Neural progenitor cell (in vitro differentiated cells): Measurements from ENCODE around the gene ZNF280D. TPM values are rescaled to one million over a fixed set of nuclear protein-coding genes. Genes with fewer than 3 reads are reported as not detected.

ENCODE experiments used
- DNase-seq: peaks from one replicate; pipeline ENCODE4 v3.0.0-alpha.2; 2016; ENCODE audit warnings: low spot score
- H2AFZ ChIP-seq: fragments of 200-600 bp; sonication (generic); replicated peaks from 2 replicates; pipeline ENCODE4 v1.6.1; 2016; ENCODE audit warnings: antibody characterized with exemption
- H3F3A ChIP-seq: fragments of 200-600 bp; sonication (generic); 2 replicates; pipeline ENCODE4 v1.6.1; 2016; ENCODE audit warnings: antibody characterized with exemption, low read depth
- H3K27ac ChIP-seq: fragments of 200-600 bp; sonication (generic); 2 replicates; pipeline ENCODE4 v1.5.1; 2016; ENCODE audit warnings: mild to moderate bottlenecking
- H3K27me3 ChIP-seq: fragments of 200-600 bp; sonication (generic); 2 replicates; pipeline ENCODE4 v1.6.1; 2016; ENCODE audit warnings: mild to moderate bottlenecking, moderate library complexity
- H3K36me3 ChIP-seq: fragments of 200-600 bp; sonication (generic); 2 replicates; pipeline ENCODE4 v1.5.1; 2016
- H3K4me1 ChIP-seq: fragments of 200-600 bp; sonication (generic); 2 replicates; pipeline ENCODE4 v1.6.1; 2016; ENCODE audit warnings: mixed run types
- H3K4me2 ChIP-seq: fragments of 200-600 bp; sonication (generic); 2 replicates; pipeline ENCODE4 v1.6.1; 2016
- H3K4me3 ChIP-seq: fragments of 200-600 bp; sonication (generic); 2 replicates; pipeline ENCODE4 v1.5.1; 2016
- H3K79me2 ChIP-seq: fragments of 200-600 bp; sonication (generic); 2 replicates; pipeline ENCODE4 v1.6.1; 2016; ENCODE audit warnings: low read depth
- H3K9ac ChIP-seq: fragments of 200-600 bp; sonication (generic); 2 replicates; pipeline ENCODE4 v1.6.1; 2016
- H3K9me3 ChIP-seq: fragments of 200-600 bp; sonication (generic); 2 replicates; pipeline ENCODE4 v1.5.1; 2016; ENCODE audit warnings: low read depth
- H4K20me1 ChIP-seq: fragments of 200-600 bp; sonication (generic); 2 replicates; pipeline ENCODE4 v1.6.1; 2016; ENCODE audit warnings: low read depth
- H3K27ac Mint-ChIP-seq: 3 replicates; pipeline ENCODE4 v1.8.0; 2021; ENCODE audit warnings: mixed read lengths
- H3K27me3 Mint-ChIP-seq: 2 replicates; pipeline ENCODE4 v1.8.0; 2022; ENCODE audit warnings: low read depth, mild to moderate bottlenecking, inconsistent platforms, moderate library complexity, mixed read lengths; ENCODE audit not compliant: insufficient read depth
- H3K36me3 Mint-ChIP-seq: 3 replicates; pipeline ENCODE4 v1.8.0; 2021; ENCODE audit warnings: mixed read lengths
- H3K4me1 Mint-ChIP-seq: 3 replicates; pipeline ENCODE4 v1.8.0; 2021; ENCODE audit warnings: mixed read lengths
- H3K4me3 Mint-ChIP-seq: 3 replicates; pipeline ENCODE4 v1.8.0; 2021; ENCODE audit warnings: mild to moderate bottlenecking, moderate library complexity, mixed read lengths
- H3K9me3 Mint-ChIP-seq: 3 replicates; pipeline ENCODE4 v1.8.0; 2020; ENCODE audit warnings: mixed read lengths
- EZH2 ChIP-seq: fragments of 200-600 bp; sonication (generic); IDR thresholded peaks from 2 replicates; pipeline ENCODE4 v1.6.1; 2017; ENCODE audit warnings: antibody characterized with exemption, mild to moderate bottlenecking, moderate library complexity
- EZH2phosphoT487 ChIP-seq: fragments of 200-600 bp; sonication (generic); IDR thresholded peaks from 2 replicates; pipeline ENCODE4 v1.6.1; 2017; ENCODE audit warnings: antibody characterized with exemption
- total RNA-seq: library from RNA; depleted of rRNA; stranded (reverse); fragments of >200 nt; gene quantifications from 2 replicates; pipeline ENCODE4 v1.2.3, GENCODE V29; 2015; ENCODE audit warnings: low replicate concordance
- TF ChIP-seq, protein P1 (sequence below): fragments of 200-600 bp; sonication (generic); IDR thresholded peaks from 2 replicates; pipeline ENCODE4 v1.5.1; 2017; ENCODE audit warnings: antibody characterized with exemption, mild to moderate bottlenecking

The ZNF280D gene
- total RNA-seq, 1 donor from 2014 or later: 9.9 TPM

DNA sequence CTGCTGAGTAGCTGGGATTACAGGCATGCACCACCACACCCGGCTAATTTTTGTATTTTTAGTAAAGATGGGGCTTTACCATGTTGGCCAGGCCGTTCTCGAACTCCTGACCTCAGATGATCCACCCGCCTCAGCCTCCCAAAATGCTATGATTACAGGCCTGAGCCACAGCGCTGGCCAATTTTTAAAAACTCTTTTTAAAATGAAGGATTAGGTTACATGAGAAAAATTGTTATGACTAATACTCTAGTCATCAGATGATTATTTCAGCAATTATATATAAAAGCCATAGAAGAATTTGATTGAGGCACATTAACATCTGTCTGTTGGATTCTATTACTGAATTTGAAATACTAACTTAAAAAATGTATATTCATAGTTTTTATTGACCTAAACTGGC lies 134.3 kb downstream of the ZNF280D start:
- no peak for TF ChIP-seq EZH2
- TF ChIP-seq, protein P1, sequence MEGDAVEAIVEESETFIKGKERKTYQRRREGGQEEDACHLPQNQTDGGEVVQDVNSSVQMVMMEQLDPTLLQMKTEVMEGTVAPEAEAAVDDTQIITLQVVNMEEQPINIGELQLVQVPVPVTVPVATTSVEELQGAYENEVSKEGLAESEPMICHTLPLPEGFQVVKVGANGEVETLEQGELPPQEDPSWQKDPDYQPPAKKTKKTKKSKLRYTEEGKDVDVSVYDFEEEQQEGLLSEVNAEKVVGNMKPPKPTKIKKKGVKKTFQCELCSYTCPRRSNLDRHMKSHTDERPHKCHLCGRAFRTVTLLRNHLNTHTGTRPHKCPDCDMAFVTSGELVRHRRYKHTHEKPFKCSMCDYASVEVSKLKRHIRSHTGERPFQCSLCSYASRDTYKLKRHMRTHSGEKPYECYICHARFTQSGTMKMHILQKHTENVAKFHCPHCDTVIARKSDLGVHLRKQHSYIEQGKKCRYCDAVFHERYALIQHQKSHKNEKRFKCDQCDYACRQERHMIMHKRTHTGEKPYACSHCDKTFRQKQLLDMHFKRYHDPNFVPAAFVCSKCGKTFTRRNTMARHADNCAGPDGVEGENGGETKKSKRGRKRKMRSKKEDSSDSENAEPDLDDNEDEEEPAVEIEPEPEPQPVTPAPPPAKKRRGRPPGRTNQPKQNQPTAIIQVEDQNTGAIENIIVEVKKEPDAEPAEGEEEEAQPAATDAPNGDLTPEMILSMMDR: no peak
- H4K20me1 ChIP-seq: no peaks in the 10 kb centered on the region
- no peak overlapping the region for H3K27ac ChIP-seq
- H3K9ac ChIP-seq: no peak overlapping the region
- peaks cover 15% of the 10 kb centered on the region for H3K9me3 Mint-ChIP-seq
- H3K27me3 ChIP-seq: no peaks in the 10 kb centered on the region
- H3F3A ChIP-seq: no peaks in the 10 kb centered on the region
- no peak overlapping the region for H3K27ac Mint-ChIP-seq
- no peaks in the 10 kb centered on the region for H3K27me3 Mint-ChIP-seq
- H3K79me2 ChIP-seq: no peaks in the 10 kb centered on the region
- no peak overlapping the region for H3K4me3 Mint-ChIP-seq
- peaks cover 26% of the 10 kb centered on the region for H3K9me3 ChIP-seq
- H2AFZ ChIP-seq: no peak overlapping the region
- no peaks in the 10 kb centered on the region for H3K36me3 ChIP-seq
- DNase-seq: no peak
- no peak overlapping the region for H3K4me2 ChIP-seq
- no peaks in the 10 kb centered on the region for H3K36me3 Mint-ChIP-seq
- no peaks in the 10 kb centered on the region for H3K4me1 ChIP-seq
- no peaks in the 10 kb centered on the region for H3K4me1 Mint-ChIP-seq
- H3K4me3 ChIP-seq: no peak overlapping the region

DNA sequence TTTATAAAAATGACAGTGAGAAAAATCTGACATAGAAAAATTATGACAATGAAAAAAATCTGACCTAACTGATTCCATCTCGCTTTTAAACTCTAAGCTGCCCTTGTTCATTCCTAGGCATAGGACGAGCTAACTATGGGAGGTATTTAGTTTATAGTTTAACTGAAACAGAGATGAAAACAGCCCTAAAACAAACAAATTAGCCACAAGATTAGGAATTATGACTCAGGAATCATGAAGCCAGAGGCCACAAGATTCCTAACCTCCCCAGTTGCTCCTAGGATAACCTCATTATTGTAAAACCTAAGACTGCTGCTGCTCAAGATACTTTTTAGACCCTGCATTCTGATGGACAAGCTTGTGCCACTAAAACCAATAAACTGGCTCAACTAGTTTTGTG lies 145.6 kb downstream of the ZNF280D start:
- Mint-ChIP-seq H3K9me3 (peaks cover 17% of the 10 kb centered on the region), H3K36me3 (peaks cover 3% of the 10 kb centered on the region), H3K4me1 (no peaks in the 10 kb centered on the region), H3K27ac (no peak overlapping the region), H3K27me3 (peaks cover 5% of the 10 kb centered on the region), H3K4me3 (no peak overlapping the region)
- no peak overlapping the region for H3K9ac ChIP-seq
- H3K9me3 ChIP-seq: peaks cover 3% of the 10 kb centered on the region
- H3K36me3 ChIP-seq: no peaks in the 10 kb centered on the region
- H3K4me1 ChIP-seq: no peaks in the 10 kb centered on the region
- DNase-seq: no peak
- no peaks in the 10 kb centered on the region for H4K20me1 ChIP-seq
- no peaks in the 10 kb centered on the region for H3K79me2 ChIP-seq
- H3K27ac ChIP-seq: no peak overlapping the region
- no peak overlapping the region for H2AFZ ChIP-seq
- no peaks in the 10 kb centered on the region for H3K27me3 ChIP-seq
- no peak for TF ChIP-seq EZH2
- TF ChIP-seq EZH2phosphoT487: no peak
- TF ChIP-seq, protein P1: no peak
- no peak overlapping the region for H3K4me3 ChIP-seq
- H3K4me2 ChIP-seq: no peak overlapping the region
- H3F3A ChIP-seq: no peaks in the 10 kb centered on the region

DNA sequence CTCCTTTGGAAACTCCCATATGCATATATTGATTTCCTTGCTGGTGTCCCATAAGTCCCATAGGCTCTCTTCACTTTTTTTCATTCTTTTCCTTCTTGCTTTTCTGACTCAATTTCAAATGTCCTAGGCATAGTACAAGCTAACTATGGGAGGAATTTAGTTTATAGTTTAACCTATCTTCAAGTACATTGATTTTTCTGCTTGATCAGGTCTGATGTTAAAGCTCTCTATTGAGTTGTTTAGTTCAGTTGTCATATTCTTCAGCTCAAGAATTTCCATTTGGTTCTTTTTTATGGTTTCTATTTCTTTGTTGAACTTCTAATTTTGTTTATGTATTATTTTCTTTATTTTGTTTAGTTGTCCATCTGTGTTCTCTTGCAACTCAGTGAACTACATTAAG lies 147.1 kb downstream of the ZNF280D start:
- no peak overlapping the region for H3K27ac Mint-ChIP-seq
- TF ChIP-seq, protein P1: no peak
- TF ChIP-seq EZH2phosphoT487: no peak
- no peak for TF ChIP-seq EZH2
- Histone ChIP-seq H3K9me3 (peaks cover 3% of the 10 kb centered on the region), H3K36me3 (no peaks in the 10 kb centered on the region), H3K27ac (no peak overlapping the region), H2AFZ (no peak overlapping the region), H3K4me2 (no peak overlapping the region), H3K4me3 (no peak overlapping the region), H3K79me2 (no peaks in the 10 kb centered on the region), H3F3A (no peaks in the 10 kb centered on the region), H4K20me1 (no peaks in the 10 kb centered on the region), H3K27me3 (no peaks in the 10 kb centered on the region), H3K9ac (no peak overlapping the region), H3K4me1 (no peaks in the 10 kb centered on the region)
- H3K36me3 Mint-ChIP-seq: peaks cover 3% of the 10 kb centered on the region
- peaks cover 5% of the 10 kb centered on the region for H3K27me3 Mint-ChIP-seq
- no peak for DNase-seq
- peaks cover 17% of the 10 kb centered on the region for H3K9me3 Mint-ChIP-seq
- no peaks in the 10 kb centered on the region for H3K4me1 Mint-ChIP-seq
- no peak overlapping the region for H3K4me3 Mint-ChIP-seq

DNA sequence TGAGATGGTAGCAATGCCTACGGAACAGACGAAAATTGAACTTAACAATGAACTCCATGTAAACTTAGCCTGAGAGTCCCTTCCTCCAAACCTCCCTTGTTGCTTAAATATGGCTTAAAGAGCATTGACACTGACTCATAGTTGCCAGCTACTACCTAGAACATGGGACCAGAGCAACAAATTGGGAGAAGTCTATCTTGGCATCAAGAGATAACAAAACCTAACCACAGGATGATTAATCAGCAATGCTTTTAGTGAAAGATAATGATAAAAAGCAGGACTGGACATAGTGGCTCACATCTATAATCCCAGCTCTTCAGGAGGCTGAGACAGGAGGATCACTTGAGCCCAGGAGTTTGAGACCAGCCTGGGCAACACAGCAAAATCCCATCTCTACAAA lies 150.5 kb downstream of the ZNF280D start:
- Mint-ChIP-seq H3K27ac (no peak overlapping the region), H3K9me3 (peaks cover 14% of the 10 kb centered on the region), H3K4me3 (no peak overlapping the region), H3K4me1 (no peaks in the 10 kb centered on the region), H3K27me3 (no peaks in the 10 kb centered on the region), H3K36me3 (peaks cover 3% of the 10 kb centered on the region)
- no peak overlapping the region for H3K9ac ChIP-seq
- H3K27ac ChIP-seq: no peak overlapping the region
- peaks cover 3% of the 10 kb centered on the region for H3K9me3 ChIP-seq
- no peaks in the 10 kb centered on the region for H4K20me1 ChIP-seq
- TF ChIP-seq EZH2: no peak
- TF ChIP-seq EZH2phosphoT487: no peak
- TF ChIP-seq, protein P1: no peak
- no peak overlapping the region for H2AFZ ChIP-seq
- DNase-seq: no peak
- no peaks in the 10 kb centered on the region for H3K79me2 ChIP-seq
- no peak overlapping the region for H3K4me2 ChIP-seq
- no peaks in the 10 kb centered on the region for H3K27me3 ChIP-seq
- H3K36me3 ChIP-seq: no peaks in the 10 kb centered on the region
- H3K4me1 ChIP-seq: no peaks in the 10 kb centered on the region
- no peaks in the 10 kb centered on the region for H3F3A ChIP-seq
- H3K4me3 ChIP-seq: no peak overlapping the region
